Large intestine (tissue), 3 donors: ENCODE data around the gene FAT2. TPM values are rescaled to one million over a fixed set of nuclear protein-coding genes. Genes with fewer than 3 reads are reported as not detected.

Source experiments
- DNase-seq, 2 donors: peaks; one replicate each; pipeline versions ENCODE4 v3.0.0 to v3.0.0-alpha.2; 2013
- H3K27ac ChIP-seq: one replicate; pipeline ENCODE4 v1.5.1; 2013; ENCODE audit warnings: low read length
- H3K27me3 ChIP-seq: 2 replicates; pipeline ENCODE4 v1.6.1; 2013; ENCODE audit warnings: low read length; ENCODE audit not compliant: control insufficient read depth, insufficient read depth
- H3K36me3 ChIP-seq: 2 replicates; pipeline ENCODE4 v1.6.1; 2013; ENCODE audit warnings: low read length; ENCODE audit not compliant: control insufficient read depth, insufficient read depth
- H3K4me1 ChIP-seq: one replicate; pipeline ENCODE4 v1.6.1; 2013; ENCODE audit warnings: low read length; ENCODE audit not compliant: control insufficient read depth, insufficient read depth
- H3K4me3 ChIP-seq: one replicate; pipeline ENCODE4 v1.5.1; 2013; ENCODE audit warnings: low read length
- H3K9me3 ChIP-seq: one replicate; pipeline ENCODE4 v1.6.1; 2013; ENCODE audit warnings: mild to moderate bottlenecking, low read depth, low read length, moderate library complexity; ENCODE audit not compliant: control insufficient read depth
- WGBS: methylation state at CpG from one replicate; pipeline ENCODE4 v1.1.5; 2013; ENCODE audit warnings: low lambda C conversion rate; ENCODE audit not compliant: insufficient coverage; 5-methylcytosine and 5-hydroxymethylcytosine counted together
- polyA plus RNA-seq: library from polyadenylated mRNA; unstranded; fragments of 120-200 nt; gene quantifications from one replicate; pipeline ENCODE4 v1.2.1, GENCODE V29; 2013

The FAT2 gene
- polyA plus RNA-seq, 1 donor: 0.75 TPM

DNA sequence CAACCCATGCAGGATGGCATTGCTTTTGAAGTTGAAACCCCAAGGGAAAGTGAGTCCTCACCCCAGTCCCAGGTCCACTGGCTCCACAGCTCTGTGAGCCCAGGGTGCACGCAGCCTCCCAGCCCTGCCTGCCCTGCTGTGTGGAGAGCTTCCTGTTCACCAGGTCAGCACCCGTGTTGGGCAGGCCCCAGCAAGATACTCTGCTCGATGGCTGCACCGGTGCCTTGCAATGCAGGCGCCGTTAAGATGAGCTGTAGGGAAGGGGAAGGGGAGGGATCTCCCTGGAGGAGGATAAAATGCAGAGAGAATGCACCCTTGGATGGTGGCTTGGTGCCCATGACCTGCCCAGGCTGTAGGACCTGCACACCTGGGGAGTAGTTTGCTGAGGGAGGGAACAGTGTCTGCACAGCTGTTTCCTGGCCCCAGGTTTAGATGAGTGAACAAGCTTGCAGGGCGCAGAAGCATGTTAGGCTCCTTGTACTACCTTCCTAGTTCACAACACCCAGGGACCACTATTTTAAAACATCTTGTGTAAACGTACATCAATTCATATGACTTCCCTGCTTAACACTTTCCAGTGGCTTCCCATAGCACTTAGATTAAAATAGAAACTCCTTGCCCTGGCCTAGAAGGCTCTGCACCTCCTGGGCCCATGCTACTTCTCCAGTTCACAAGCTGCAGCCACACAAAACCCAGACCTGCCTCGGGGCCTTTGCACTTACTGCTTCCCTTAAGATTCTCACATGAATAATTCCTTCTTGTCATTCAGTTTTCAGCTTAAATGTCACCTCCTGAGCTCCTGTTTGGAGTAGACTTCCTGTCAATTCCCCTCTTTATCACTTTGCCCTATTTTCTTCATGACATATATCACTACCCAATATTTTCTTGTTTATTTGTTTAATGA is 19.6 kb downstream of the FAT2 start:
- no peak for DNase-seq
- no peak overlapping the region for H3K4me3 ChIP-seq
- H3K9me3 ChIP-seq: no peaks in the 10 kb centered on the region
- H3K36me3 ChIP-seq: no peaks in the 10 kb centered on the region
- H3K27me3 ChIP-seq: no peaks in the 10 kb centered on the region
- no peaks in the 10 kb centered on the region for H3K4me1 ChIP-seq
- H3K27ac ChIP-seq: no peak overlapping the region
- no CpG with 5 or more reads among the region's 9 CpGs for WGBS

- H3K36me3 ChIP-seq: no peaks in the 10 kb centered on the region
- DNase-seq: no peak
- no peak overlapping the region for H3K4me3 ChIP-seq
- no peaks in the 10 kb centered on the region for H3K9me3 ChIP-seq
- no peak overlapping the region for H3K27ac ChIP-seq
- 60% methylated on average over 1 of the region's 12 CpGs for WGBS
- no peaks in the 10 kb centered on the region for H3K4me1 ChIP-seq
- no peaks in the 10 kb centered on the region for H3K27me3 ChIP-seq
These were observed 20.4 kb downstream of the FAT2 start for GRCh38 chr5:151570512-151571269.

- no peaks in the 10 kb centered on the region for H3K36me3 ChIP-seq
- DNase-seq: no peak
- no peaks in the 10 kb centered on the region for H3K4me1 ChIP-seq
- no CpG with 5 or more reads among the region's 2 CpGs for WGBS
- no peaks in the 10 kb centered on the region for H3K27me3 ChIP-seq
- H3K9me3 ChIP-seq: no peaks in the 10 kb centered on the region
- H3K4me3 ChIP-seq: no peak overlapping the region
- no peak overlapping the region for H3K27ac ChIP-seq
These were observed 21.1 kb downstream of the FAT2 start for GRCh38 chr5:151570058-151570457.

DNA sequence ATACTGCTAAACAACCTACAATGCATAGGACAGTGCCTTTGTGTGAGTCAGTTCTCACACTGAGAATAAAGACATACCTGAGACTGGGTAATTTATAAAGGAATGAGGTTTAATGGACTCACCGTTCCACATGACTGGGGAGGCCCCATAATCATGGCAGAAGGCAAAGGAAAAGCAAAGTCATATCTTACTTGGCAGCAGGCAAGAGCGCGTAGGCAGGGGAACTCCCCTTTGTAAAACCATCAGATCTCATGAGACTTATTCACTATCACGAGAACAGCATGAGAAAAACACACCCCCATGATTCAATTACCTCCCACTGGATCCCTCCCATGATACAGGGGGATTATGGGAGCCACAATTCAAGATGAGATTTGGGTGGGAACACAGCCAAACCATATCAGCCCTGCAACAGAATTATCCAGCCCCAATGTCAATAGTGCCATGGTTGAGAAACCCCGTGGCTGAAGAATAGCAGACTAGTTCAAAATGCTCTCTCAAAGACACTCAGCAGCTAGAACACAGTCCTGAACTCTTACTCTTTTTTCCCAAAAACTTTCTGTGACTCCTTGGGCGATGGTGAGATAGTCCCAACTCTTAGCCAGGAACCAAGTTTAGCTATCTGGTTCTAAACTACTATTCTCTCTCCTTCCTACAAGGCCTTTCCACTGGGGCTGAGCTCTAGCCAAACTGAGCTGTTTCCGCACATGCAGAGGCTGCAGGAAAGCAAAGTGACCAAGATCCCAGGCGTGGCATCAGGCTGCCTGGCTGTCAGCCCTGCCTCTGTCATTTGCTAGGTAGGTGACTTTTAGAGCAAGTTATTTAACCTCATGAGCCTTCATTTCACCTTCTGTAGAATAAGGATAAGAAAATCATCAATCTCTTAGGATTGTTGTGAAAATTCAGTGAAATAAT is 21.7 kb downstream of the FAT2 start:
- Histone ChIP-seq H3K27ac (no peak overlapping the region), H3K36me3 (no peaks in the 10 kb centered on the region), H3K4me3 (no peak overlapping the region), H3K9me3 (no peaks in the 10 kb centered on the region), H3K27me3 (no peaks in the 10 kb centered on the region), H3K4me1 (no peaks in the 10 kb centered on the region)
- WGBS: no CpG with 5 or more reads among the region's 8 CpGs
- DNase-seq: peak in 1 of 2 donors; percentile 29

GRCh38 chr5:151568036-151568435 is 23.1 kb downstream of the FAT2 start:
- no peak overlapping the region for H3K27ac ChIP-seq
- H3K36me3 ChIP-seq: no peaks in the 10 kb centered on the region
- H3K9me3 ChIP-seq: no peaks in the 10 kb centered on the region
- WGBS: no CpG with 5 or more reads among the region's 7 CpGs
- DNase-seq: no peak
- no peaks in the 10 kb centered on the region for H3K27me3 ChIP-seq
- no peaks in the 10 kb centered on the region for H3K4me1 ChIP-seq
- H3K4me3 ChIP-seq: no peak overlapping the region

DNA sequence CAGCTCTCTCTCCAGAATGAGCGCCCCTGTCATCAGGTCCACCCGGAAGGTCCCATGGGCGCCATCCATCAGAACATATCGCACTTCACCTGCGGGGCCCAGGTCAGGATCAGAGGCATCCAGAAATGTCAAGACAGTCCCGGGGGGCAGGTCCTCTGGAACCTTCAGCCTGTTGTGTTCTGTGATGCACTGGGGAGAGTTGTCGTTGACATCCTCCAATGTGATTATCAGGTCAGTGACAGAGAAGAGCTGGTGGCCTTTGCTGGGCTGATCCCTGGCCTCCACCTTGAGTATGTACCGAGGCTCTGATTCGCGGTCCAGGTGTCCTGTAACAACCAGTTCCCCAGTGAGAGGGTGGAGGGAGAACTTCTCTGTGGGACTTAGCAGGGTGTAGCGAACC is 25.2 kb downstream of the FAT2 start:
- WGBS: no CpG with 5 or more reads among the region's 11 CpGs
- Histone ChIP-seq H3K9me3 (no peaks in the 10 kb centered on the region), H3K4me1 (no peaks in the 10 kb centered on the region), H3K27me3 (no peaks in the 10 kb centered on the region), H3K4me3 (no peak overlapping the region), H3K36me3 (no peaks in the 10 kb centered on the region), H3K27ac (no peak overlapping the region)
- DNase-seq: no peak

GRCh38 chr5:151562019-151562707 is 29.0 kb downstream of the FAT2 start:
- no peaks in the 10 kb centered on the region for H3K4me1 ChIP-seq
- no peak for DNase-seq
- no peaks in the 10 kb centered on the region for H3K36me3 ChIP-seq
- no peaks in the 10 kb centered on the region for H3K27me3 ChIP-seq
- H3K4me3 ChIP-seq: no peak overlapping the region
- H3K9me3 ChIP-seq: no peaks in the 10 kb centered on the region
- no peak overlapping the region for H3K27ac ChIP-seq
- 59% methylated on average over 3 of the region's 8 CpGs for WGBS

DNA sequence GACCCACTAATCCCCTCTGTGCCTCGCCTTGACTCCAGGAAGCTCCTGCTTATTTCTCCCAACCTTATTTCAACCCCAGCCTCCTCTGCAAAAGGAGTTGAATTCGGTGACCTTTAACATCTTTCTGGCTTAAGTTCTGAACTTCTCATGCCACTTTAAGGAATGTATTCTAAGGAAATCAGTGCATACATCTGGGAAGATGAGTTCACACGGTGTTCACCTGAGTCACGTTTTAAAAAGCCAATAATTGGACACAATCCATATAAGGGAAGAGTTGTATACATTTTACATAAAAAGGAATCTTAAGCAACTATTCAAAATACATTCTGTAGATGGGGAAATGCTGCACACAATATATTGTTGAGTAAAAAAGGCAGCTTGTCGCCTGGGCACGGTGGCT is 33.2 kb downstream of the FAT2 start:
- H3K36me3 ChIP-seq: no peaks in the 10 kb centered on the region
- H3K4me3 ChIP-seq: no peak overlapping the region
- no peaks in the 10 kb centered on the region for H3K4me1 ChIP-seq
- WGBS: 80% methylated on average over 2 of the region's 6 CpGs
- H3K27ac ChIP-seq: no peak overlapping the region
- no peaks in the 10 kb centered on the region for H3K9me3 ChIP-seq
- H3K27me3 ChIP-seq: no peaks in the 10 kb centered on the region
- DNase-seq: no peak

DNA sequence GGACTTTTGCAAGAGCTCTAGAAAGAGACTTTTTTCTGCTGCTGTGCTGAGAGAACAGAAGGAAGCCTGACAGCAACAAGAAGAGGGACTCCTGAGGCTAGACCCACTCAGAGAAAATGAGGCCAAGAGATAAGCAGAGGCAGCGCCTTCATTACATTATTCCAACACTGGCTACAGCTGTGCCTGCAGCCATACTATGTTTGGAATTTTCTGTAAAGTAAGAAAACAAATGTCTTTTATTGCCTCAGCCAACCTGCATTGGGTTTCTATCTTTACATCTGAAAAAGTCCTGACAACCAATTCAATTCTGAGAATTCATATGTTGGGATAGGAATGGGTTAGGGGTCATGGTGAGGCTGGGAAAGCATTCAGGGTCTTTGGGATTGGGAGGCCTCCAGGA is 33.7 kb downstream of the FAT2 start:
- no peak for DNase-seq
- H3K9me3 ChIP-seq: no peaks in the 10 kb centered on the region
- H3K36me3 ChIP-seq: no peaks in the 10 kb centered on the region
- H3K27me3 ChIP-seq: no peaks in the 10 kb centered on the region
- no peaks in the 10 kb centered on the region for H3K4me1 ChIP-seq
- no CpG with 5 or more reads among the region's 1 CpG for WGBS
- no peak overlapping the region for H3K27ac ChIP-seq
- H3K4me3 ChIP-seq: no peak overlapping the region
